GM18508 (cell line): ENCODE measurements around the gene ANKHD1.
"Not testable (repeated sequence)": the region's sequence is repeated elsewhere in the genome, so short reads cannot be mapped to it uniquely, and the experiment has no call there.

Experiments used
- ATAC-seq: cut with Tn5 transposase; IDR thresholded peaks from one replicate; pipeline ENCODE4 v1.9.1; 2021; ENCODE audit warnings: moderate number of reproducible peaks; ENCODE audit not compliant: insufficient read depth, unreplicated experiment

ANKHD1 gene

GRCh38 chr5:140421375-140421774 is 19.7 kb downstream of the ANKHD1 start:
- ATAC-seq, result not testable (repeated sequence)

- ATAC-seq, result no peak
Observed at GRCh38 chr5:140423609-140424008, 22.0 kb downstream of the ANKHD1 start.

GRCh38 chr5:140424135-140424534 is 22.5 kb downstream of the ANKHD1 start:
- ATAC-seq, result no peak

- ATAC-seq, result not testable (repeated sequence)
Observed at GRCh38 chr5:140427726-140428125, 26.1 kb downstream of the ANKHD1 start.

- ATAC-seq, result no peak
Observed at GRCh38 chr5:140429724-140430123, 28.1 kb downstream of the ANKHD1 start.

GRCh38 chr5:140432212-140432611 is 30.6 kb downstream of the ANKHD1 start:
- no peak for ATAC-seq

GRCh38 chr5:140432916-140433315 is 31.3 kb downstream of the ANKHD1 start:
- ATAC-seq, result no peak

- not testable (repeated sequence) for ATAC-seq
Observed at GRCh38 chr5:140457368-140457767, 55.7 kb downstream of the ANKHD1 start.

GRCh38 chr5:140466981-140467742 is 65.5 kb downstream of the ANKHD1 start:
- no peak for ATAC-seq

- no peak for ATAC-seq
Observed at GRCh38 chr5:140468188-140468587, 66.6 kb downstream of the ANKHD1 start.

- ATAC-seq, result no peak
Observed at GRCh38 chr5:140469259-140469658, 67.6 kb downstream of the ANKHD1 start.

GRCh38 chr5:140480310-140481014 is 78.8 kb downstream of the ANKHD1 start:
- ATAC-seq, result no peak

GRCh38 chr5:140481758-140482157 is 80.1 kb downstream of the ANKHD1 start:
- no peak for ATAC-seq

GRCh38 chr5:140483055-140483454 is 81.4 kb downstream of the ANKHD1 start:
- ATAC-seq, result no peak

- not testable (repeated sequence) for ATAC-seq
Observed at GRCh38 chr5:140488141-140488540, 86.5 kb downstream of the ANKHD1 start.

- ATAC-seq, result no peak
Observed at GRCh38 chr5:140488914-140489313, 87.3 kb downstream of the ANKHD1 start.

- ATAC-seq, result no peak
Observed at GRCh38 chr5:140497897-140498296, 96.3 kb downstream of the ANKHD1 start.

- ATAC-seq, result no peak
Observed at GRCh38 chr5:140498591-140498990, 97.0 kb downstream of the ANKHD1 start.

- no peak for ATAC-seq
Observed at GRCh38 chr5:140502834-140503233, 101.2 kb downstream of the ANKHD1 start.

GRCh38 chr5:140509898-140510297 is 108.3 kb downstream of the ANKHD1 start:
- no peak for ATAC-seq

GRCh38 chr5:140513124-140513523 is 111.5 kb downstream of the ANKHD1 start:
- no peak for ATAC-seq

GRCh38 chr5:140524003-140524402 is 122.4 kb downstream of the ANKHD1 start:
- ATAC-seq, result no peak
